Upper lobe of right lung (tissue), 1 donor: Measurements from ENCODE around the gene DRC7. TPM values are rescaled to one million over a fixed set of nuclear protein-coding genes. Genes with fewer than 3 reads are reported as not detected.
A peak's percentile ranks its signal among the peaks of the same experiment; 100 is the strongest.

ENCODE experiments used
- ATAC-seq: fragments of 200-7000 bp; cut with Tn5 transposase; one replicate; pipeline ENCODE4 v1.9.1; 2020; ENCODE audit warnings: mild to moderate bottlenecking, moderate library complexity
- DNase-seq: peaks from one replicate; pipeline ENCODE4 v3.0.0-alpha.2; 2020
- H3K27ac ChIP-seq: fragments of 200-600 bp; one replicate; pipeline ENCODE4 v1.8.0; 2022
- H3K27me3 ChIP-seq: fragments of 200-600 bp; one replicate; pipeline ENCODE4 v1.8.0; 2022; ENCODE audit warnings: mild to moderate bottlenecking
- H3K36me3 ChIP-seq: fragments of 200-600 bp; one replicate; pipeline ENCODE4 v1.8.0; 2022
- H3K4me1 ChIP-seq: fragments of 200-600 bp; one replicate; pipeline ENCODE4 v1.8.0; 2022
- H3K4me3 ChIP-seq: fragments of 200-600 bp; one replicate; pipeline ENCODE4 v1.8.0; 2022; ENCODE audit warnings: mild to moderate bottlenecking
- H3K9me3 ChIP-seq: fragments of 200-600 bp; one replicate; pipeline ENCODE4 v1.8.0; 2022
- CTCF ChIP-seq: fragments of 200-600 bp; IDR thresholded peaks from one replicate; pipeline ENCODE4 v1.8.0; 2022; ENCODE audit warnings: antibody characterized with exemption
- intact Hi-C: fragments of 100-400 bp; cut with DNase I; formaldehyde crosslinking; loops from one replicate; pipeline ENCODE4 v1.11.0; 2022
- total RNA-seq: library from RNA; stranded (reverse); fragmentation: NEBNext Ultra II Directional; extraction: Animal tissue kit (Norgen Biotek cat#: 25700); gene quantifications from one replicate; pipeline ENCODE4 v1.2.1, GENCODE V29; 2021
- donor health status: DM: no; HTN: yes; CAD: no; lungs with severe emphysema.

The DRC7 gene
- total RNA-seq, 1 donor from 2014 or later, result not detected

- intact Hi-C loops, result loop anchor here (5.0 kb wide), 1 partner anchor 55 kb away; no protein-coding TSS in a partner anchor
- Histone ChIP-seq H3K9me3 (no peaks in the 10 kb centered on the region), H3K4me1 (peaks cover 27% of the 10 kb centered on the region), H3K36me3 (peaks cover 6% of the 10 kb centered on the region), H3K27ac (peak overlapping the region; percentile 70), H3K4me3 (no peak overlapping the region), H3K27me3 (peaks cover 4% of the 10 kb centered on the region)
- TF ChIP-seq CTCF, result no peak
- ATAC-seq (no peak), DNase-seq (no peak)
Observed at GRCh38 chr16:57647136-57647875, 47.3 kb upstream of the DRC7 start.

DNA sequence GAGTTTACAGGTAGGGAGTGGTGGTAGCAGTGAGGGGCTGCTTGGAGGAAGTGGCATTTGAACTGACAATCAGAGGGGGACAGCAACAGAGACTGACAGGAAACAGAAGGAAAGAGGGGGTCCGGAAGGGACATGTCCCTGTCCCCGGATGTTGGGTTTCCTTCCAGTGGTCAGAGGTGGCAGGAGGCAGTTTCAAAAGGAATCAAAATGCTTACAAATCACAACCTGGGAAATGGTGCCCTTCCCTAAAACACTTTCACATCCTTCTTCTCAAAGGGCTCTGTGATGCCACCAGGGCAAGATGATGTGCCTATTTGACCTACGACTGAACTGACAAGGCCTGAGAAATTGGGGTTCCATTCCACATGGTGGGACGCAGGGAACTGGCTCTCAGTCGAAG is 46.5 kb upstream of the DRC7 start:
- TF ChIP-seq CTCF, result no peak
- no peak for ATAC-seq
- H3K27me3 ChIP-seq, result peaks cover 4% of the 10 kb centered on the region
- H3K4me3 ChIP-seq, result no peak overlapping the region
- H3K27ac ChIP-seq, result peak overlapping the region; percentile 70
- H3K9me3 ChIP-seq, result no peaks in the 10 kb centered on the region
- intact Hi-C loops, result loop anchor here (5.0 kb wide), 1 partner anchor 56 kb away; no protein-coding TSS in a partner anchor
- peaks cover 21% of the 10 kb centered on the region for H3K4me1 ChIP-seq
- peaks cover 6% of the 10 kb centered on the region for H3K36me3 ChIP-seq
- DNase-seq, result no peak

- intact Hi-C loops, result loop anchor here (5.0 kb wide), 1 partner anchor 57 kb away; no protein-coding TSS in a partner anchor
- TF ChIP-seq CTCF, result peak; percentile 100
- DNase-seq (peak; percentile 86), ATAC-seq (peak; percentile 92)
- H3K4me3 ChIP-seq, result no peak overlapping the region
- H3K36me3 ChIP-seq, result peaks cover 6% of the 10 kb centered on the region
- H3K9me3 ChIP-seq, result no peaks in the 10 kb centered on the region
- H3K27ac ChIP-seq, result peak overlapping the region; percentile 9
- peaks cover 4% of the 10 kb centered on the region for H3K27me3 ChIP-seq
- H3K4me1 ChIP-seq, result peaks cover 15% of the 10 kb centered on the region
Observed at GRCh38 chr16:57648581-57649442, 45.8 kb upstream of the DRC7 start.

DNA sequence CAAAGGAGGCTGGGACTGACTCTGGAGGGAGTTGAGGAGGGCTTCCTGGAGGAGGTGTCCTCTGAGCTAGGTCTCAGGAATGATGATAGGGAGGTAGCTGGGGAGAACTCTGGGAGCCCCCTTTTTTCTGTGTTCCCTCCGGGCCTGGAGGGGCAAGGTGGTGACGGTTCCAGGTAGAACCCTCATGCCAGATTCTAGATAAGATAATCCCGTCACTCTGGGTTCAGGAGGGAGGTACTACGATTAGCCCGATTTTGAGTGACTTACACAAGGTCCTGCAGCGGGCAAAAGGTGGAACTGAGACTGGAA is 45.2 kb upstream of the DRC7 start:
- no peaks in the 10 kb centered on the region for H3K9me3 ChIP-seq
- peaks cover 13% of the 10 kb centered on the region for H3K4me1 ChIP-seq
- no peak overlapping the region for H3K27ac ChIP-seq
- DNase-seq (no peak), ATAC-seq (no peak)
- peaks cover 4% of the 10 kb centered on the region for H3K27me3 ChIP-seq
- TF ChIP-seq CTCF, result no peak
- intact Hi-C loops, result loop anchor here (5.0 kb wide), 1 partner anchor 57 kb away; no protein-coding TSS in a partner anchor
- H3K36me3 ChIP-seq, result peaks cover 6% of the 10 kb centered on the region
- H3K4me3 ChIP-seq, result no peak overlapping the region

GRCh38 chr16:57649846-57650245 is 44.8 kb upstream of the DRC7 start:
- H3K36me3 ChIP-seq, result peaks cover 6% of the 10 kb centered on the region
- H3K27me3 ChIP-seq, result peaks cover 4% of the 10 kb centered on the region
- intact Hi-C loops, result loop anchor here (5.0 kb wide), 1 partner anchor 58 kb away; no protein-coding TSS in a partner anchor
- DNase-seq, result no peak
- peaks cover 13% of the 10 kb centered on the region for H3K4me1 ChIP-seq
- no peak overlapping the region for H3K4me3 ChIP-seq
- H3K9me3 ChIP-seq, result no peaks in the 10 kb centered on the region
- no peak for TF ChIP-seq CTCF
- no peak overlapping the region for H3K27ac ChIP-seq
- no peak for ATAC-seq
